GM11168 (cell line): ENCODE measurements around the gene PAQR6.
"Not testable (repeated sequence)": the region's sequence is repeated elsewhere in the genome, so short reads cannot be mapped to it uniquely, and the experiment has no call there.

Experiments used
- in situ Hi-C: fragments of 300-500 bp; cut with MboI; formaldehyde crosslinking; loops from one replicate; pipeline ENCODE4 v1.12.0; 2022; ENCODE audit warnings: low sequenced_read_pairs; ENCODE audit not compliant: unreplicated experiment

The PAQR6 gene

GRCh38 chr1:156233426-156234127, 14.3 kb downstream of the PAQR6 start:
- in situ Hi-C loops = no loop called here

DNA sequence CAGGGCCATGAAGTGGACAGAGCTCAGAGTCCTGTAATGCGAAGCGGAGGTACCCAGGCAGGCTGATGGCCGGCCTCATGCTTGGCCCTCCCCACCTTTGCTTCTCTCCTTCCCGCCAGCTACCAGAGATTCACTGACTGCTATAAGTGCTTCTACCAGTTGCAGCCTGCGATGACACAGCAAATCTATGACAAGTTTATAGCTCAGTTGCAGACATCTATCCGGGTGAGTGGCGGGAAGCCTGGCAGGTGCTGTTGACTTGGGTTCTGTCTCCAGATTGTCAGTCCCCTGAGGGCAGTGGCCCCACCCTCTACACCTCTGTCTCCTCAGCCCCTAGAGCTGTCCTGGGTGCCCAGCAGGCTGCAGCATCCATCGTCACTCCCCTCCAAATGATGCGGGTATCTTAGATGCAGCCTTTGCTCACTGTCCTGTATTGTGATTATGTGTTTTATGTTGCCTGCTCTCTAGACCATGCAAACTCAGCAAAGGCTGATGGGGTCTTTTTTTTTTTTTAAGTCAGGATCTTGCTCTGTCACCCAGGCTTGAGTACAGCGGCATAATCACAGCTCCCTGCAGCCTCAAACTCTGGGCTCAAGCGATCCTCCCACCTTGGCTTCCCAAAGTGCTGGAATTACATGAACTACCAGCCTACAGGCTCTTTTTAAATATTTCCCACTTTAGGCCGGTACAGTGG, 15.5 kb downstream of the PAQR6 start:
- in situ Hi-C loops = no loop called here

- in situ Hi-C loops = no loop called here
Observed at GRCh38 chr1:156230473-156230837, 17.4 kb downstream of the PAQR6 start.

GRCh38 chr1:156229809-156230472, 17.9 kb downstream of the PAQR6 start:
- in situ Hi-C loops = loop anchor here (5.0 kb wide), 1 partner anchor 138 kb away; no protein-coding TSS in a partner anchor

DNA sequence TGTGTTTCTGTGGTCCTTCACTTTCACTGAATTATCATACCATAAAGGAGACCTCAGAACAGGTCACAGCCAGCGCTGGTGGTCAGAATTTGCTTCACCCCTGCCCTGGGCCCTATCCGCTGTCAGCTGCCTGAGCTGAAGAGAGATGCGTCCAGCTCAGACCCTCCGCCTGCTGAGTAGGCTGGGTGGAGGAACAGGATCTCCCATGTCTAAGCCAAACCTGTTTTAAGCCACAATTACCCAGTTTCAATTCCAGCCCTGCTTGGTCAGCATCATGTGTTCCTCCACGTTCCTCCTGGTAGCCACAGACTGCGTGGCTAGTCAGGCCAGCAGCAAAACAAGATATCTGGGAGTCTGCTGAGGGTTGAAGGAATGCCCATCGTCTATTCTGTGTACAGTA, 19.4 kb downstream of the PAQR6 start:
- in situ Hi-C loops = loop anchor here (5.0 kb wide), 1 partner anchor 136 kb away; no protein-coding TSS in a partner anchor

DNA sequence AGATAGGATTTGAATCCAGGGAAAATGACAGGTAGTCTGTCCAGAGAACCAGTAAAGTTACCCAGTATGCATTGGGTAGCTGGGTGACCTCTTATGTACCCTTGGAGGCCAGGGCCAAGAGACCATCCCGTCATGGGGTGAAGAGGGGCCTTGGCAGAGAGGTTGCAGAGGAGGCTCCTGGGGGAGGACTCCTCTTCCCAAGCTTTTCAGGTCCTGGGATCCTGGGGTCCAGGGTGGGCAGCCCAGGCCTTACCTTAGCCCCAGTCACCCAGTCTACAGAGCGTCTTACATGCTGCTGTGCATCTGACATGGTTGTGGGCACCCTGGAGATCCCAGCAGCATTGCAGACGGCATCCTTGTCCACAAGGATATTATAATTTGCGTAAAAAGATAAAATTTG, 21.1 kb downstream of the PAQR6 start:
- in situ Hi-C loops = loop anchor here (5.0 kb wide), 1 partner anchor 134 kb away; no protein-coding TSS in a partner anchor

DNA sequence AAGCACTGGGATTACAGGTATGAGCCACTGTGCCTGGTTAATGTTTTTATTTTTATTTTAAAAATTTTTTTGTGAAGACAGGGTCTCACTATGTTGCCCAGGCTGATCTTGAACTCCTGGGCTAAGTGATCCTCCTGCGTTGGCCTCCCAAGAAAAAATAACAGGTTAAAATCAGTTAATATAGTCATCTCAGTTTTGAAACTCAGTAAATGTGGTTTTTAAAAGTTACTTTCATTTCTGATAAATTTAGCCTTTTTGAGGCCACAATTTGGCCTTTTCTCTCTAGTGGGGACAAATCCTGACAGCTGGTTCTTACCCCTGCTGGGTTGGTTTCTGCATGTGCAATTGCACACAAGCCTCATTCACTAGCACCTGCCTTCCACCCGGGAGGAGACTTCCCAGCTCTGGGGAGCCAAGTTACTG, 21.7 kb downstream of the PAQR6 start:
- in situ Hi-C loops = loop anchor here (5.0 kb wide), 1 partner anchor 134 kb away; no protein-coding TSS in a partner anchor

DNA sequence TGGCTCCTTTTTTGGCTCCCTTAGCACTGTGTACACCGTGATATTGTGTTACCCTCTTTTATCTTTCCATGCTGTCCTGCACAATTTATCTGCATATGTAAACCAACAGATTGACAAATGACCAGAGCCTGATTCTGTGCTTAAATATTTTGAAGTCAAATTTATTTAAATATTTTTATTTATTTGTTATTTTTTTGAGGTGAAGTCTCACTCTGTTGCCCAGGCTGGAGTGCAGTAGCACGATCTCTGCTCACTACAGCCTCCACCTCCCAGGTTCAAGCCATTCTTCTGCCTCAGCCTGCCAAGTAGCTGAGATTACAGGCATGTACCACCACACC, 22.2 kb downstream of the PAQR6 start:
- in situ Hi-C loops = loop anchor here (5.0 kb wide), 1 partner anchor 133 kb away; no protein-coding TSS in a partner anchor

GRCh38 chr1:156221986-156222692, 25.7 kb downstream of the PAQR6 start:
- in situ Hi-C loops = loop anchor here (5.0 kb wide), 1 partner anchor 75 kb away; no protein-coding TSS in a partner anchor

GRCh38 chr1:156220226-156220625, 27.6 kb downstream of the PAQR6 start:
- in situ Hi-C loops = loop anchor here (5.0 kb wide), 1 partner anchor 73 kb away; no protein-coding TSS in a partner anchor

GRCh38 chr1:156217871-156218270, 30.0 kb downstream of the PAQR6 start:
- in situ Hi-C loops = no loop called here

DNA sequence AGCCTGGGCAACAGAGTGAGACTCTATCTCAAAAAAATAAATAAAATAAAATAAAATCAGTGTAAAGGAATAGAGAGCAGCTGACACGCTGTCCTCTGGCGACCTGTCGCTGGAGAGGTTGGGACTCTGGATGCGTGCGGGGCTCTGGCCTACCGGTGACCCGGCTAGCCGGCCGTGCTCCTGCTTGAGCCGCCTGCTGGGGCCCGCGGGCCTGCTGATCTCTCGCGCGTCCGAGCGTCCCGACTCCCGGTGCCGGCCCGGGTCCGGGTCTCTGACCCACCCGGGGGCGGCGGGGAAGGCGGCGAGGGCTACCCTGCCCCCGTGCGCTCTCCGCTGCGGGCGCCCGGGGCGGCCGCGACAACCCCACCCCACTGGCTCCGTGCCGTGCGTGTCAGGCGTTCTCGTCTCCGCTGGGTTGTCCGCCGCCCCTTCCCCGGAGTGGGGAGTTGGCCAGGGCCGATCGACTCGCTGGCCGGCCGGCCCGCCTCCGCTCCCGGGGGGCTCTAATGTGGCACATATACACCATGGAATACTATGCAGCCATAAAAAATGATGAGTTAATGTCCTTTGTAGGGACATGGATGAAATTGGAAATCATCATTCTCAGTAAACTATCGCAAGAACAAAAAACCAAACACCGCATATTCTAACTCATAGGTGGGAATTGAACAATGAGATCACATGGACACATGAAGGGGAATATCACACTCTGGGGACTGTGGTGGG, 31.3 kb downstream of the PAQR6 start:
- in situ Hi-C loops = not testable (repeated sequence)

DNA sequence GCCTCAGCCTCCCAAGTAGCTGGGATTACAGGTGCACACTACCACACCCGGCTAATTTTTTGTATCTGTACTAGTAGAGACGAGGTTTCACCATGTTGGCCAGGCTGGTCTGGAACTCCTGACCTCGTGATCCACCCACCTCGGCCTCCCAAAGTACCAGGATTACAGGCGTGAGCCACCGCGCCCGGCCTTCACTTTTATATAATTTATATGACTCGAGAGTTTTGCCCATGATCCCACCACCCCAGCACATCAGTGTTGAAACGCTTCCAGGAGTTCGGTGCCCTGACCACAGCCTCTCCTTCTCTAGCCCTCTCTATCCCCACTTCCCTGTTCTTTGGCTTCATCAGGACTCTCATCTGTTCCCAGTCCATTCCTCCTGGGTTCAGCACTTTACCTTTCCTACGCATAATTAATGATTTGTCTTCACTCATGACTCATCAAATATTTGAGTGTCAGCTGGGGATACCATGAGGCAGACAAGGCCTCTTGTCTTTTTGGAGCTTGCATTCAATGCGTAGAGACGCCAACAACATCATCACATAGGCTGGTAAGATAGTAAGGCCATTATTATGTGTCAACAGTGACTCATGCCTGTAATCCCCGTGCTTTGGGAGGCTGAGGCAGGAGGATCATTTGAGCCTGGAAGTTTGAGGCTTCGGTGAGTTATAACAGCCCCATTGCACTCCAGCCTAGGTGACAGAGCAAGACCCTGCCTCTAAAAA, 33.7 kb downstream of the PAQR6 start:
- in situ Hi-C loops = no loop called here

DNA sequence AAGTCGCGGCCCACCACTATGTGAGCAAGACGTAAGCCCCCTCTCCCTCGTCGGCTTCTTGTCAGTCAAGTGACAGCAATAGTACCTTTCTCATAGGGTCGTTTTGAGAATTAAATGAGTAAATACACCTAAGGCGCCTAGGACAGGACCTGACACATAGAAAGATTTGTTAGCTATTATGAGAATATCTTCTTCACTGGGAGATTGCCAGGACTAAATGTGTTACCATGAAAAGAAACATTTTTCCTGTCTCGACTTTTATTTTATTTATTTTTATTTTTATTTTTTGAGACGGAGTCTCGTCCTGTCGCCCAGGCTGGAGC, 34.3 kb downstream of the PAQR6 start:
- in situ Hi-C loops = no loop called here

DNA sequence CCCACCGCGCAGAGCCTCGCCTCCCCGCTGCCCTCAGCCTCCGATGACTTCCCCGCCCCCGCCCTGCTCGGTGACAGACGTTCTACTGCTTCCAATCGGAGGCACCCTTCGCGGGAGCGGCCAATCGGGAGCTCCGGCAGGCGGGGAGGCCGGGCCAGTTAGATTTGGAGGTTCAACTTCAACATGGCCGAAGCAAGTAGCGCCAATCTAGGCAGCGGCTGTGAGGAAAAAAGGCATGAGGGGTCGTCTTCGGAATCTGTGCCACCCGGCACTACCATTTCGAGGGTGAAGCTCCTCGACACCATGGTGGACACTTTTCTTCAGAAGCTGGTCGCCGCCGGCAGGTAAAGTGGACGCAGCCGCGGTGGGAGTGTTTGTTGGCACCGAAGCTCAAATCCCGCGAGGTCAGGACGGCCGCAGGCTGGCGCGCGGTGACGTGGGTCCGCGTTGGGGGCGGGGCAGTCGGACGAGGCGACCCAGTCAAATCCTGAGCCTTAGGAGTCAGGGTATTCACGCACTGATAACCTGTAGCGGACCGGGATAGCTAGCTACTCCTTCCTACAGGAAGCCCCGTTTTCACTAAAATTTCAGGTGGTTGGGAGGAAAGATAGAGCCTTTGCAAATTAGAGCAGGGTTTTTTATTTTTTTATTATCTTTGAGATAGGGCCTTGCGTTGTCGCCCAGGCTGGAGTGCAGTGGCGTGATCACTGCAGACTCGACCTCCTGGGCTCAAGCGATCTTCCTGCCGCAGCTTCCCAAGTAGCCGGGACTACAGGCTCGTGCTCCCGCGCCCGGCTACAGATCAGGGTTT, 34.8 kb downstream of the PAQR6 start, which contains the start of gene PMF1:
PMF1 (plus strand) TSS at position 175 of the 811 bp plus-strand sequence; CDS start at position 184, 9 bp downstream.
- in situ Hi-C loops = no loop called here

DNA sequence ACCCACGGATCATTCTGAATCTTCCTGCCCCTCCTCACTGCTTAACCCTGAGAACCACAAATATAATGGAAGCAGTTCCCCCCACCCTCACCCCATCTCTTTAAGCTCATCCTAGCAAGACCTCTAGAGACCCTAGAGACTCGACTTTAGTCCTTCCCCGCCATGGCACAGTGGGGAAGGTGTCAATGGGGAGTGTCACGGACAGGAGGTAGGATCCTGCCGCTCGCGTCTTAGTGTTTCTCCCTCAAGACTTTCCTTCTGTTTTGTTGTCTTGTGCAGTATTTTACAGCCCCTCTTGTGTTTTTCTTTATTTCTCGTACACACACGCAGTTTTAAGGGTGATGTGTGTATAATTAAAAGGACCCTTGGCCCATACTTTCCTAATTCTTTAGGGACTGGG, 35.7 kb downstream of the PAQR6 start:
- in situ Hi-C loops = no loop called here

- in situ Hi-C loops = no loop called here
Observed at GRCh38 chr1:156211243-156211642, 36.6 kb downstream of the PAQR6 start.

- in situ Hi-C loops = no loop called here
Observed at GRCh38 chr1:156204686-156205085, 43.2 kb downstream of the PAQR6 start.
